Caco-2 (cell line): ENCODE results near the gene ARRDC2. TPM values are rescaled to one million over a fixed set of nuclear protein-coding genes. Genes with fewer than 3 reads are reported as not detected.

Experiments used
- BruUV-seq: library from RNA; stranded (reverse); fragments of 400-500 nt; replicated peaks from 2 replicates; lab custom pipeline; 2021; lab: Mats Ljungman, UMichigan
- CTCF ChIA-PET: fragments of 300-600 bp; sonication (Branson Sonifier 250); formaldehyde crosslinking; loops from one replicate; lab custom pipeline; 2022; ENCODE audit warnings: antibody characterized with exemption; lab: Charles Lee
- POLR2A ChIA-PET: fragments of 300-600 bp; sonication (Branson Sonifier 250); formaldehyde crosslinking; loops from one replicate; lab custom pipeline; 2022; ENCODE audit warnings: antibody characterized with exemption; lab: Charles Lee
- DNase-seq, 2 experiments: peaks; one replicate each; pipeline versions ENCODE4 v3.0.0 to v3.0.0-alpha.2; 2020 to 2022
- H3K27me3 ChIP-seq: replicated peaks from 2 replicates; pipeline ENCODE4 v1.6.0; 2011; ENCODE audit warnings: low read length; ENCODE audit not compliant: control insufficient read depth, insufficient read depth
- H3K36me3 ChIP-seq: 2 replicates; pipeline ENCODE4 v1.5.1; 2011; ENCODE audit warnings: low read length; ENCODE audit not compliant: control insufficient read depth, insufficient read depth
- H3K4me1 ChIP-seq: fragments of 250-450 bp; sonication (Bioruptor Pico); 2 replicates; pipeline ENCODE4 v1.5.1; 2020; ENCODE audit warnings: mild to moderate bottlenecking
- H3K4me3 ChIP-seq: 2 replicates; pipeline ENCODE4 v1.5.1; 2011; ENCODE audit warnings: low read depth, mild to moderate bottlenecking, control low read depth, low read length
- H3K9me3 ChIP-seq: fragments of 250-450 bp; sonication (Bioruptor Pico); 2 replicates; pipeline ENCODE4 v1.5.1; 2020; ENCODE audit warnings: mild to moderate bottlenecking, moderate library complexity
- H3K27ac Mint-ChIP-seq: one replicate; pipeline ENCODE4 v1.8.0; 2022; ENCODE audit warnings: mixed read lengths; ENCODE audit not compliant: unreplicated experiment
- H3K27me3 Mint-ChIP-seq: one replicate; pipeline ENCODE4 v1.8.0; 2022; ENCODE audit warnings: mixed read lengths; ENCODE audit not compliant: insufficient read depth, unreplicated experiment
- H3K36me3 Mint-ChIP-seq: one replicate; pipeline ENCODE4 v1.8.0; 2022; ENCODE audit warnings: mild to moderate bottlenecking, mixed read lengths; ENCODE audit not compliant: insufficient read depth, unreplicated experiment
- H3K4me1 Mint-ChIP-seq: one replicate; pipeline ENCODE4 v1.8.0; 2022; ENCODE audit warnings: low read depth, mixed read lengths; ENCODE audit not compliant: unreplicated experiment
- H3K4me3 Mint-ChIP-seq: one replicate; pipeline ENCODE4 v1.8.0; 2022; ENCODE audit warnings: mild to moderate bottlenecking, moderate library complexity, mixed read lengths; ENCODE audit not compliant: unreplicated experiment
- H3K9me3 Mint-ChIP-seq: one replicate; pipeline ENCODE4 v1.8.0; 2022; ENCODE audit warnings: mixed read lengths; ENCODE audit not compliant: unreplicated experiment
- CTCF ChIP-seq, 2 experiments: fragments of 200-600 bp in 1 of 2; IDR thresholded peaks; 1 replicate in 1 of 2; 2 replicates in 1 of 2; pipeline versions ENCODE4 v1.5.1 to v1.8.0; 2011 to 2022; ENCODE audit warnings: antibody characterized with exemption in 1 of 2, control low read depth in 1 of 2, inconsistent platforms in 1 of 2, low read depth in 1 of 2, low read length in 1 of 2, mild to moderate bottlenecking in 1 of 2, moderate library complexity in 1 of 2; ENCODE audit not compliant: insufficient read depth in 1 of 2, severe bottlenecking in 1 of 2, unreplicated experiment in 1 of 2
- intact Hi-C: fragments of 100-400 bp; cut with micrococcal nuclease; formaldehyde crosslinking; loops from one replicate; pipeline ENCODE4 v1.10.0; 2022; ENCODE audit not compliant: unreplicated experiment
- total RNA-seq: library from RNA; stranded (reverse); gene quantifications from 2 replicates; pipeline ENCODE4 v1.2.3, GENCODE V29; 2022

ARRDC2 gene
- total RNA-seq, 1 experiment from 2014 or later: 6.0 TPM

DNA sequence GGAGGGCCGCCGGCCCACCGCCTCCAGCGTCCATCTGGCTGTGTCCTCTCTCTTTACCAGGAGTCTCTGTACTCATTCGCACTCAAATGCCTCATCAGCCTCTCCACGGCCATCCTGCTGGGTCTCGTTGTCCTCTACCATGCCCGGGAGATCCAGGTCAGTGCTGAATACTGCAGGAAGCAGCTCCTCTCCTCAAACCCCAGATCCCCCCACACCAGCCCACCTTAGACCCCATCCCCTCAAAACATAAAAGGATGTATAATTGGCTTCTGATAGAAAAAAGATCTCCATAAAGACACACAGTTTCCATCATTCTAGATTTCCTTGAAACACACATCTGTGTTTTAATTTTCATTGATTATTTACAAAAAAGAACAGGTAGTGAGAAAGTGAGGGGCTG, 32.9 kb upstream of the ARRDC2 start:
- Mint-ChIP-seq H3K36me3 (no peaks in the 10 kb centered on the region), H3K4me3 (no peak overlapping the region), H3K4me1 (no peaks in the 10 kb centered on the region), H3K27ac (no peak overlapping the region), H3K27me3 (no peaks in the 10 kb centered on the region), H3K9me3 (no peaks in the 10 kb centered on the region)
- CTCF ChIA-PET: no interaction called here
- DNase-seq: no peak
- BruUV-seq: no TSS peak
- Histone ChIP-seq H3K4me1 (no peaks in the 10 kb centered on the region), H3K9me3 (no peaks in the 10 kb centered on the region), H3K36me3 (no peaks in the 10 kb centered on the region), H3K4me3 (no peak overlapping the region), H3K27me3 (no peaks in the 10 kb centered on the region)
- POLR2A ChIA-PET: no interaction called here
- intact Hi-C loops: no loop called here
- no peak for TF ChIP-seq CTCF (IDR thresholded peaks at IDR 0.05; ENCODE audit: insufficient read depth in 1 of 2, low read depth in 1 of 2, low read length in 1 of 2, severe bottlenecking in 1 of 2, unreplicated experiment in 1 of 2)

DNA sequence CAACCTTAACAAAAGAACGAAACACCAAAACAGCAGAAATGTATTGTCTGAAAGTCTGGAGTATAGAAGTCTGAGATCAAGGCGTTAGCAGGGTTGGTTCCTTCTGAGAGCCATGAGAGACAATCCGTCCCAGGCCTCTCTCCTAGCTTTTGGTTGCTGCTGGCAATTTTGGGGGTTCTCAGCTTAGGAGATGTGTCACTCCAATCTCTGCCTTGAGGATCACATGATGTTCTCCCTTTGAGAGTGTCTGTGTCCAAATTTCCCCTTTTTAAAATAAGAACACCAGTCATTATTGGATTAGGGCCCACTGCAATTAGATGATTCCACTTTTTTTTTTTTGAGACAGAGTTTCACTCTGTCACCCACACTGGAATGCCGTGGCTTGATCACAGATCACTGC, 30.9 kb upstream of the ARRDC2 start:
- Histone ChIP-seq H3K4me3 (no peak overlapping the region), H3K36me3 (no peaks in the 10 kb centered on the region), H3K4me1 (no peaks in the 10 kb centered on the region), H3K9me3 (no peaks in the 10 kb centered on the region), H3K27me3 (no peaks in the 10 kb centered on the region)
- Mint-ChIP-seq H3K27ac (no peak overlapping the region), H3K4me1 (no peaks in the 10 kb centered on the region), H3K27me3 (no peaks in the 10 kb centered on the region), H3K9me3 (no peaks in the 10 kb centered on the region), H3K4me3 (no peak overlapping the region), H3K36me3 (no peaks in the 10 kb centered on the region)
- BruUV-seq: no TSS peak
- DNase-seq: no peak
- intact Hi-C loops: no loop called here
- CTCF ChIA-PET: no interaction called here
- no peak for TF ChIP-seq CTCF (IDR thresholded peaks at IDR 0.05; ENCODE audit: insufficient read depth in 1 of 2, low read depth in 1 of 2, low read length in 1 of 2, severe bottlenecking in 1 of 2, unreplicated experiment in 1 of 2)
- POLR2A ChIA-PET: interaction anchor here (0.5 kb wide), 1 partner anchor 75 kb away, joined by 3 read pairs; no protein-coding TSS in a partner anchor

DNA sequence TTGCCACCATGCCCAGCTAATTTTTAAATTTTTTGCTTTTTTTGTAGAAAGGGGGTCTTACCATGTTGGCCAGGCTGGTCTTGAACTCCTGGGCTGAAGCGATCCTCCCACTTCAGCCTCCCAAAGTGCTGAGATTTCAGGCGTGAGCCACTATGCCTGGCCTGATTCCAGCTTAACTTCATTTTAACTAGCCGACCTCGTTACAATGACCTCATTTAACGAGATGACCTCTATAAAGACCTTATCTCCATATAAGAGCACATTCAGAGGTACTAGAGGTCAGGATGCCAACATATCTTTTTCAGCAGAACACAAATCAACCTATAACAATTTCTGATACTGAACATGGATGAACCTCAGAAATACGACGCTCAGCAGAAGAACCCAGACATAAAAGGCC, 30.5 kb upstream of the ARRDC2 start:
- no TSS peak for BruUV-seq
- intact Hi-C loops: no loop called here
- Mint-ChIP-seq H3K4me1 (no peaks in the 10 kb centered on the region), H3K9me3 (no peaks in the 10 kb centered on the region), H3K27ac (no peak overlapping the region), H3K36me3 (no peaks in the 10 kb centered on the region), H3K4me3 (no peak overlapping the region), H3K27me3 (no peaks in the 10 kb centered on the region)
- Histone ChIP-seq H3K4me1 (no peaks in the 10 kb centered on the region), H3K4me3 (no peak overlapping the region), H3K9me3 (no peaks in the 10 kb centered on the region), H3K27me3 (no peaks in the 10 kb centered on the region), H3K36me3 (no peaks in the 10 kb centered on the region)
- POLR2A ChIA-PET: interaction anchor here (0.5 kb wide), 1 partner anchor 74 kb away, joined by 3 read pairs; no protein-coding TSS in a partner anchor
- DNase-seq: no peak
- CTCF ChIA-PET: no interaction called here
- no peak for TF ChIP-seq CTCF (IDR thresholded peaks at IDR 0.05; ENCODE audit: insufficient read depth in 1 of 2, low read depth in 1 of 2, low read length in 1 of 2, severe bottlenecking in 1 of 2, unreplicated experiment in 1 of 2)
